Uterus (tissue), 4 donors: ENCODE results near the gene LRTM2. TPM values are rescaled to one million over a fixed set of nuclear protein-coding genes. Genes with fewer than 3 reads are reported as not detected.

Experiments used
- DNase-seq, 2 donors: peaks; one replicate each; pipeline ENCODE4 v3.0.0-alpha.2; 2019 to 2020
- H3K27ac ChIP-seq, 2 donors: fragments of 200-600 bp; sonication (generic); 1 replicate in 1 of 2; 2 replicates in 1 of 2; pipeline ENCODE4 v1.5.1; 2016 to 2018
- H3K27me3 ChIP-seq, 2 donors: fragments of 200-600 bp; sonication (generic); one replicate each; pipeline ENCODE4 v1.5.1; 2018 to 2019; ENCODE audit warnings: control low read depth in 1 of 2
- H3K36me3 ChIP-seq, 2 donors: fragments of 200-600 bp; sonication (generic); one replicate each; pipeline ENCODE4 v1.5.1; 2019; ENCODE audit warnings: control low read depth in 1 of 2
- H3K4me1 ChIP-seq, 2 donors: fragments of 200-600 bp; sonication (generic); one replicate each; pipeline ENCODE4 v1.5.1; 2018 to 2019; ENCODE audit warnings: control low read depth in 1 of 2
- H3K4me3 ChIP-seq, 2 donors: fragments of 200-600 bp; sonication (generic); 1 replicate in 1 of 2; 2 replicates in 1 of 2; pipeline ENCODE4 v1.5.1; 2018 to 2019; ENCODE audit warnings: mild to moderate bottlenecking in 1 of 2
- H3K9me3 ChIP-seq, 2 donors: fragments of 200-600 bp; sonication (generic); one replicate each; pipeline ENCODE4 v1.5.1; 2019; ENCODE audit warnings: control low read depth in 1 of 2
- CTCF ChIP-seq, 4 experiments: fragments of 200-600 bp in 2 of 4; fragments of 450-650 bp in 2 of 4; sonication (generic) in 2 of 4; IDR thresholded peaks; one replicate each; pipeline ENCODE4 v1.5.1; 2016 to 2019; ENCODE audit warnings: antibody characterized with exemption in 4 of 4, mild to moderate bottlenecking in 2 of 4, moderate library complexity in 1 of 4
- POLR2A ChIP-seq, 2 donors: fragments of 450-650 bp; IDR thresholded peaks; one replicate each; pipeline ENCODE4 v1.6.1; 2016; ENCODE audit warnings: antibody characterized with exemption in 2 of 2, mild to moderate bottlenecking in 1 of 2, moderate library complexity in 1 of 2
- intact Hi-C: fragments of 100-400 bp; cut with DNase I; formaldehyde crosslinking; loops from one replicate; pipeline ENCODE4 v1.15.1; 2023; ENCODE audit warnings: low total_unique reads
- total RNA-seq, 4 donors: library from RNA; depleted of rRNA in 3 of 4; stranded (reverse); fragments of >200 nt in 3 of 4; gene quantifications; one replicate each; pipeline versions ENCODE4 v1.1.0 to v1.2.4, GENCODE V29; 2014 to 2023
- donor health status: DM: yes; HTN: yes; CAD: no.

LRTM2 gene
- total RNA-seq, 4 donors from 2014 or later, result not detected

GRCh38 chr12:1845427-1845826, 25.1 kb downstream of the LRTM2 start:
- H3K36me3 ChIP-seq, result no peaks in the 10 kb centered on the region
- peak; percentile 7 to 8 for DNase-seq
- H3K4me3 ChIP-seq, result no peak overlapping the region
- TF ChIP-seq CTCF (IDR thresholded peaks at IDR 0.05), result no peak
- no peak for TF ChIP-seq POLR2A (IDR thresholded peaks at IDR 0.05)
- H3K27me3 ChIP-seq, result no peaks in the 10 kb centered on the region
- H3K27ac ChIP-seq, result no peak overlapping the region
- intact Hi-C loops, result no loop called here
- H3K4me1 ChIP-seq, result no peaks in the 10 kb centered on the region
- H3K9me3 ChIP-seq, result no peaks in the 10 kb centered on the region

- no peak overlapping the region for H3K4me3 ChIP-seq
- H3K27ac ChIP-seq, result no peak overlapping the region
- H3K4me1 ChIP-seq, result no peaks in the 10 kb centered on the region
- intact Hi-C loops, result no loop called here
- H3K27me3 ChIP-seq, result no peaks in the 10 kb centered on the region
- DNase-seq, result no peak
- no peaks in the 10 kb centered on the region for H3K9me3 ChIP-seq
- no peaks in the 10 kb centered on the region for H3K36me3 ChIP-seq
- TF ChIP-seq CTCF (IDR thresholded peaks at IDR 0.05) (no peak), POLR2A (IDR thresholded peaks at IDR 0.05) (no peak)
Measured at GRCh38 chr12:1845886-1846285, 25.5 kb downstream of the LRTM2 start.

GRCh38 chr12:1846421-1847405, 26.3 kb downstream of the LRTM2 start:
- no peaks in the 10 kb centered on the region for H3K36me3 ChIP-seq
- peak; percentile 8 to 9 for DNase-seq
- H3K4me1 ChIP-seq, result no peaks in the 10 kb centered on the region
- intact Hi-C loops, result no loop called here
- H3K27me3 ChIP-seq, result no peaks in the 10 kb centered on the region
- no peaks in the 10 kb centered on the region for H3K9me3 ChIP-seq
- no peak overlapping the region for H3K4me3 ChIP-seq
- TF ChIP-seq CTCF (IDR thresholded peaks at IDR 0.05), result no peak
- no peak for TF ChIP-seq POLR2A (IDR thresholded peaks at IDR 0.05)
- H3K27ac ChIP-seq, result no peak overlapping the region

- Histone ChIP-seq H3K4me3 (no peak overlapping the region), H3K27ac (no peak overlapping the region), H3K9me3 (no peaks in the 10 kb centered on the region), H3K36me3 (no peaks in the 10 kb centered on the region), H3K4me1 (no peaks in the 10 kb centered on the region), H3K27me3 (no peaks in the 10 kb centered on the region)
- intact Hi-C loops, result no loop called here
- TF ChIP-seq CTCF (IDR thresholded peaks at IDR 0.05) (no peak), POLR2A (IDR thresholded peaks at IDR 0.05) (no peak)
- no peak for DNase-seq
Measured at GRCh38 chr12:1847411-1847810, 27.0 kb downstream of the LRTM2 start.

- Histone ChIP-seq H3K27ac (no peak overlapping the region), H3K27me3 (no peaks in the 10 kb centered on the region), H3K4me1 (no peaks in the 10 kb centered on the region), H3K36me3 (no peaks in the 10 kb centered on the region), H3K9me3 (no peaks in the 10 kb centered on the region), H3K4me3 (no peak overlapping the region)
- intact Hi-C loops, result no loop called here
- DNase-seq, result peak in 1 of 2 donors; percentile 5
- no peak for TF ChIP-seq CTCF (IDR thresholded peaks at IDR 0.05)
- TF ChIP-seq POLR2A (IDR thresholded peaks at IDR 0.05), result no peak
Measured at GRCh38 chr12:1848146-1848545, 27.8 kb downstream of the LRTM2 start.
